ENCODE measurements around the gene PTTG1IP. TPM values are rescaled to one million over a fixed set of nuclear protein-coding genes. Genes with fewer than 3 reads are reported as not detected.

PTTG1IP gene
- total RNA-seq, 4 donors from 2014 or later, result 108 to 202 (median 146) TPM

GRCh38 chr21:44850905-44851657 is 22.4 kb downstream of the PTTG1IP start:
- Histone ChIP-seq H3K36me3 (no peaks in the 10 kb centered on the region), H3K9me3 (no peaks in the 10 kb centered on the region), H3K4me3 (no peak overlapping the region), H3K27me3 (no peaks in the 10 kb centered on the region), H3K4me1 (peaks cover 0 to 6% of the 10 kb centered on the region in 2 donors), H3K27ac (no peak overlapping the region)
- no peak for DNase-seq
- intact Hi-C loops (cut with DNase I; ENCODE audit: low total_unique reads), result no loop called here
- TF ChIP-seq CTCF (IDR thresholded peaks at IDR 0.05), result no peak
- TF ChIP-seq POLR2A (IDR thresholded peaks at IDR 0.05), result no peak

- no peaks in the 10 kb centered on the region for H3K27me3 ChIP-seq
- no peak for DNase-seq
- H3K4me3 ChIP-seq, result no peak overlapping the region
- intact Hi-C loops (cut with DNase I; ENCODE audit: low total_unique reads), result no loop called here
- TF ChIP-seq POLR2A (IDR thresholded peaks at IDR 0.05) (no peak), CTCF (IDR thresholded peaks at IDR 0.05) (no peak)
- H3K4me1 ChIP-seq, result peaks cover 0 to 13% of the 10 kb centered on the region in 2 donors
- no peaks in the 10 kb centered on the region for H3K36me3 ChIP-seq
- no peak overlapping the region for H3K27ac ChIP-seq
- H3K9me3 ChIP-seq, result no peaks in the 10 kb centered on the region
Measured at GRCh38 chr21:44850208-44850800, 23.2 kb downstream of the PTTG1IP start.

- Histone ChIP-seq H3K4me1 (peaks cover 0 to 13% of the 10 kb centered on the region in 2 donors), H3K27me3 (no peaks in the 10 kb centered on the region), H3K4me3 (no peak overlapping the region), H3K27ac (no peak overlapping the region), H3K36me3 (no peaks in the 10 kb centered on the region), H3K9me3 (no peaks in the 10 kb centered on the region)
- TF ChIP-seq CTCF (IDR thresholded peaks at IDR 0.05), result no peak
- TF ChIP-seq POLR2A (IDR thresholded peaks at IDR 0.05), result no peak
- intact Hi-C loops (cut with DNase I; ENCODE audit: low total_unique reads), result no loop called here
- DNase-seq, result no peak
Measured at GRCh38 chr21:44849616-44850130, 23.8 kb downstream of the PTTG1IP start.

GRCh38 chr21:44848821-44849521 is 24.5 kb downstream of the PTTG1IP start:
- DNase-seq, result no peak
- intact Hi-C loops (cut with DNase I; ENCODE audit: low total_unique reads), result no loop called here

More at GRCh38 chr21:44848821-44849521, 24.5 kb downstream of the PTTG1IP start:
- H3K27me3 ChIP-seq, result no peaks in the 10 kb centered on the region
- H3K36me3 ChIP-seq, result no peaks in the 10 kb centered on the region
- H3K9me3 ChIP-seq, result no peaks in the 10 kb centered on the region
- no peak for TF ChIP-seq CTCF (IDR thresholded peaks at IDR 0.05)
- no peak overlapping the region for H3K27ac ChIP-seq
- no peak overlapping the region for H3K4me3 ChIP-seq
- peaks cover 0 to 13% of the 10 kb centered on the region in 2 donors for H3K4me1 ChIP-seq

All from uterus (tissue), 4 donors.